ENCODE data around the gene PLD4.
A peak's percentile ranks its signal among the peaks of the same experiment; 100 is the strongest.

Gene PLD4

GRCh38 chr14:104929268-104930230, 4.9 kb downstream of the PLD4 start:
- DNase-seq = no peak

DNA sequence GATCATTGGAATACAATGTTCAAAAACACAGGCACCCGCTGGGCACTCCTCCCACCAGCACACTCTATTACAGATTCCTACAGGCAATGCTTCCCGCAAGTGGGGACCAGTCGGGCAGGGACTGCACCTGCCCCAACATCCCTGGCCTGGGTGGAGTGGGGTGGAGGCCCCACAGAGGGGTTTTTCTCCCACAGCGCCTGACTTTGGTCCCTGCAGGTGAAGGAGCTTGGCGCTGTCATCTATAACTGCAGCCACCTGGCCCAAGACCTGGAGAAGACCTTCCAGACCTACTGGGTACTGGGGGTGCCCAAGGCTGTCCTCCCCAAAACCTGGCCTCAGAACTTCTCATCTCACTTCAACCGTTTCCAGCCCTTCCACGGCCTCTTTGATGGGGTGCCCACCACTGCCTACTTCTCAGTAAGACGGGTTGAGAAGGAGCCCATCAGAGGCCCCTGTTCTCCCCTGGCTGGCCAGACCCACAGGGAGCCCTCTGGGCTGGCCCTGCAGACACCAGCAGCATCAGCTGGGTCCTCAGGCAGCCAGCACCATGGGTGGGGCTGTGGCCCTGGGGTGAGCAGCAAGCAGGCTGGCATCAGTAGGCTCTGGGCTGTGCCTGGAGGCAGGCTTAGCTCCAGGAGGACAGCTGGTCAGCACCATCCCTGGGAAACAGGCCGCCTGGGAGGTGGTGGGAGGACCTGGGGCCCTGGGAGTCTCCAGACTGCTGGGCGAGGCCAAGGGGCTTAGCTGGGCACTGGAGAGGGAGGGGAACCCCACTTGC, 6.0 kb downstream of the PLD4 start:
- no peak for DNase-seq

GRCh38 chr14:104931304-104931770, 6.7 kb downstream of the PLD4 start:
- no peak for DNase-seq

DNA sequence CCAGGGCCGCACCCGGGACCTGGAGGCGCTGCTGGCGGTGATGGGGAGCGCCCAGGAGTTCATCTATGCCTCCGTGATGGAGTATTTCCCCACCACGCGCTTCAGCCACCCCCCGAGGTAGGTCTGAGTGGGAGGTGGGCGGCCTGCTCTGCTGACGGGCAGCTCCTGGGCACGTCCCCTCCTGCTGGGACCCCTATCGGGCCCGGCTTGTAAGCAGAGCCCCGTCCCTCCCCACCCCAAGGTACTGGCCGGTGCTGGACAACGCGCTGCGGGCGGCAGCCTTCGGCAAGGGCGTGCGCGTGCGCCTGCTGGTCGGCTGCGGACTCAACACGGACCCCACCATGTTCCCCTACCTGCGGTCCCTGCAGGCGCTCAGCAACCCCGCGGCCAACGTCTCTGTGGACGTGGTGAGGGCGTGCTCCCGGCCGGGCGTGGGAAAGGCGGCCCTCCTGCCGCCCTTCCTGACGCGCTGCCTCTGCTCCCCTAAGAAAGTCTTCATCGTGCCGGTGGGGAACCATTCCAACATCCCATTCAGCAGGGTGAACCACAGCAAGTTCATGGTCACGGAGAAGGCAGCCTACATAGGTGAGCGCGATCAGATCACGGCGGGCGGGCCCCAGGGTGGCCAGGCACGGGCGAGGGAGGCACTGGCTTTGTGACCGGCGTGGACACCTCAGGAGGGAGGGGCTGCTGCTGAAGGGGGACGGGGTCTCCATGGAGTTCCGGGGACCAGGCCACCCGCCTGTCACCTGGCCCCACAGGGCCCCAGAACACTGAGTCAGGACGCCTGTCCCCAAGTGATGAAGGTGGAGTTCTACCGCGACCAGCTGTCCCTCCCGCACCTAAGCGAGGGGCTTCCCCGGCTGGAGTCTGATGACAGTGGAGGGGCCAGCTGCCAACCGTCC, 7.3 kb downstream of the PLD4 start:
- no peak for DNase-seq

- peak; percentile 97 for DNase-seq
These were observed 8.3 kb downstream of the PLD4 start for GRCh38 chr14:104932676-104933631.

DNA sequence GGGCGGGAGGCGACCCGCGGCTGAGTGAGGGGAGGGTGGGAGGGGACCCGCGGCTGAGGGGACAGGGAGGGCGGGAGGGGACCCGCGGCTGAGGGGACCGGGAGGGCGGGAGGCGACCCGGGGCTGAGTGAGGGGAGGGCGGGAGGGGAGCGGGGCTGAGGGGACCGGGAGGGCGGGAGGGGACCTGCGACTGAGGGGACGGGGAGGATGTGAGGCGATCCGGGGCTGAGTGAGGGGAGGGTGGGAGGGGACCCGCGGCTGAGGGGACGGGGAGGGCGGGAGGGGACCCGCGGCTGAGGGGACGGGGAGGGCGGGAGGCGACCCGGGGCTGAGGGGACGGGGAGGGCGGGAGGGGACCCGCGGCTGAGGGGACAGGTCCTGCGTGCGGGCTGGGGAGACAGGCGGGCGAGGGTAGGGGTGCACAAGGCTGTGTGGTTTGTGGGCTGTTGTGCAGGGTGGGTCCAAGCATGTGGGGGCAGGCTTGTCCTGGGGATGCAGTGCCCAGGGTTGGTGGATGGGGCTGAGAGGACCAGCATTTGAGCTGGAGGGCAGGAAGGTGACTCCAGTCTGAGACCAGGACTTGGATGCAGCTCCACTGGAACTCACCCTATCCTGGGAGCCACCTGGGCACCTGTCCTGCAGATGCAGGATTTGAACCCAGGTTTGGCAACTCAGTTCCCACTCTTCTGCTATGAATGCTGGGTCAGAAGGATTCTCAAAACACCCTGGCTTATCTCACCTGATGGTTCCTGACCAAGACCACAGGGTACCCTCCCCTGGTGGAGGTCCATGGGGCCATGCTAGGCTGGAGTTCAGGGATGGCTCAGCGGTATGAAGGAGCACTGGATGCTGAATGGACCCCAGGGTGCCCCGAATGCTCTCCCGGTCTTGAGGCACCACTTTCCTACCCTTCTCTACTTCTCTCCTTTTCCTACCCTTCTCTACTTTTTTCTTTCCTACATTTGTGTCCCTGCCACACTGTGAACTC, 9.4 kb downstream of the PLD4 start:
- no peak for DNase-seq

GRCh38 chr14:104935026-104935650, 10.5 kb downstream of the PLD4 start:
- DNase-seq = no peak

DNA sequence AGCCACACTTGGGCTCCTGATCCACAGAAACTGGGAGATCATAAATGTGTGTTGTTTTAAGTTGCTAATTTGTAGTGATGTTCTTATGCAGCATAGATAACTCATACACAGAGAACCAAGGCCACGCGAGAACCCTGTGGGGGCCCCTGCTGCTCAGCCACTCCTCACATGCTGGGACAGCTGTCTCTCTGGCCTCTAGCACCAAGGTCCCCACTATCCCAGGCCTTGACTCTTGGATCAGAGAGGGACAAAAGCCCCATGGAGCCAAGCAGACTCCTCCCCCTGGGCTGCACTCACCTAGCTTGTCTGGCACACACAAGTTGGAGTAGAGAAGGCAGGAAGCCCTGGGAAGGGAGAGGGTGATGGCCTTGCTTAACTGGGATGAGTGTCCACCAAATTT, 11.3 kb downstream of the PLD4 start:
- no peak for DNase-seq

DNA sequence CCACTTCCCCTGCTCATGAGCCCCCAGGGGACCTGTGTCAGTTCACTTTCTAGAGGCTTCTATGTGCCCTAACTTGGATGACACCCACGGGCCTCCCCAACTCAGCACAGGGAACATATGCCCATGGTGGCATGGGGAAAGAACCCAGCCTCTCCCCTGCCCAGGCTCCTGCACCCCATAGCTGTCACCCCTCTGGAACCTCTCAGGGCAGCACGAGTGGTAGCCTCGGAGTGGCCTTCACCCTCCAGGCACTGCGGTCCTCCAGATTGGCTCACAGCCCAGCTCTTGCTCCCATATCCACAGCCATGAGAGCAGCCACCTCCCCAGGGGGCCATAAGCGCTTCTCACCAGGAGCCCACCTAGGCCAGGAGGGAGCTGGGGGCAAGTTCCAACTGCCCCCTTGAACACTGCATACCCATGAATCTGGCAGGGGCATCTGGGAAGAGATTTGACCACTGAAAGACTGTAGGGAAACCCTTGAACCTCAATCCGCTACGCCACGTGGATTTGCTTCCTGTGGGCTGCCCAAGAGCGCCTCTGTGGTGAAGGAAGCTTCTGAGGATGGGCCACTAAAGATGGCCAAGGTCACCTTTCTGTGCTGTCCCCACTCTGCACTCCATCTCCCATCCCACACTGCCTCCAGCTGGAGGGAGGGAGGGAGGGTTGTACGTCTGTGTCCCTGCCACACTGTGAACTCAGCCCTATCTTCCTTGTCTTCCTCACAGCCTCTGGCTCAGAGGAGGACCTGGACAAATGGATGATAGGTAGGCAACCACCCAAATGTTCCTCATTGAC, 11.9 kb downstream of the PLD4 start:
- no peak for DNase-seq

DNA sequence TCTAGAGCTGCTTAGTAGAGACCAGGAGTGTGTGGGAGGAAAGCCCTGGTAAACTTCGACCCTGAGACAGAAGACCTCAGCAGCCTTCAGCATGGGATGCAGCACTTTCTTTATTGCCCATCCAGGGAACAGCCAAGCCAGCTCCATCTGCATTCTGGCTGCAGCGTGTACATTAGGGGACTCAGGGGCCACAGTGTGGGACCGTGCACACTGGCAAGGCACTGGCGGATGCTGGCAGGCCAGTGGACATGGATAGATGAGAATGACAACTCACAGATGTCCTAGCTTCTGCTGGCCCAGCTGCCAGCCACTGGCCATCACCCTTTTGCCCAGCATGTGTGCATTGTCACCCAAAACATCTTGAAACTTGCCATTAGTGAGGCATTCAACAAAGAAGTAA, 12.5 kb downstream of the PLD4 start:
- no peak for DNase-seq

DNA sequence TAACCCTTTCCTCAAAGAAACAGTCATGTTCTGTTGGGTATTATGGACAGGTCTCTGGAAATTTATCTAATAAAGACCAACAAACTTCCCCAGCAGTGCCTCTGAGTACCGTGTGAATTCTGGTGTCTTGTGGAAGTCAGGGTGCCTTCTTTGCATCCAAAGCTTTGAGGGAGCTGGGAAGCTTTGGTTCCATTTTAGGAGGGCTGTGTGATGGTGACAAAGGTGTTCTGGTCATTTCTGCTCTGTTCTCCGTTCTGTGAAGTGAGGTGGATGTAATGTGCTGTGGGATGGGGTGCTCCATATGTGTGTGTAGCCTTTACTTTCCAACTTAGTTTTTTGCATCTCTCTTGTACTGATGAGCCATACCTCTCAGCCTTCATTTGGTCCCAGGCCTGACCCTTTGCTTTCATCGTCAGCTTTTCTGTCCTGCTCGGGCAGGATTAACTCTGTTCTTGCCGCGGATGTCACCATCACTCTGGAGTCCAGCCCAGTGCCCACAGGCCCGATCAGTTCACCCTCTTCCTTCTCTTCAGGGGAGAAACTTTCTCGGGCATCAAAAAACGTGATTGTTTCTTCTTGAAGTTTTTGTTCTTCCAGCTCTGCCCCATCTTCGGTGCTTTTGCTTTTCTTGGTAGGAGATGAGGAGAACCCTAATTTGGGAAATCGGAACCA, 13.2 kb downstream of the PLD4 start:
- no peak for DNase-seq

- DNase-seq = no peak
These were observed 13.8 kb downstream of the PLD4 start for GRCh38 chr14:104938436-104938835.

DNA sequence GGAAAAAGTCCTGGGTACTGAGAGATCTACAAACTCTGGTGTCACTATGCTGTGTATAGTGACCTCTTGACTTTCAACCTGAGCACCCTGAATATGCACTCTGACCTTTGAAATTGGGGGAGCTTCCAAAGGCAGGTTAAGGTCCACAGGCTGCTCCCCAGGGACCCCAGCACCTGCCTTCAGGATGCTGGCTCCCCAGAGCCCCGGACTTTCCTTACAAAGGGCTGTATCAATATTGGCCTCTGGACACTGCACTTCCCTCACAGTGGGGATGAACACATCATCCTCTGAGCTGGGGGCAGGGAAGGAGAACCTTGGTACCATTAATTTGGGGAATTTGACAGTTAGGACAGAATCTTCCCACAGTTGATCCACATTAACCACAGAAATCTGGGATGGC, 14.3 kb downstream of the PLD4 start:
- DNase-seq = no peak

- no peak for DNase-seq
These were observed 15.2 kb downstream of the PLD4 start for GRCh38 chr14:104939666-104940410.

DNA sequence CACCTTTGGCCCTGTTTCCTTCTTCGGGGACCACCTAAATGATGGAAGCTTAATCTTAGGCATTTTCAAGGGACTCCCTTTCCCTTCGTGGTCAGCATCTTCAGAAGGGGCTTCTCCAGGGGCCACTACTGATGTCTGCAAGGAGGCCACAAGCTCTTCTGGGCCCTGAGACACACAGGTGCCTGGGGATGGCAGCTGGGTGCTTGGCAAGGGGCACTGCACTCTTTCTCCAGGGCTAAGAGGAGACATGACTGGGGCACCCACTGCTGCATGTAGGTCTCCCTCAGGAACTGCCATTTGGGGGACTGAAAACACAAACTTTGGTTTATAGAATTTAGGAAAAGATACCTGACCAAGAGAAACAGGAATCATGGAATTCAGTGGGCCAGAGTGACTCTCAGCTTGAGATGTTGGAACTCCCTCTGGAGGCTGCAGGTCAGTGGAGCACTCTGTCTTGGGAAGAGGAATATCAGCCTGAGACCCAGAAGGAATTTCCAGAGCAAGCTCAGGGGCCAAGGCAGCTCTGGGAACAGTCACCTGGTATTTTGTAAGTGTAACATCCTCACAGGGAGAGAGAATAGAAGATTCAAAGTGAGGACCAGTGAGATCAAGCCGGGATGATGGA, 16.0 kb downstream of the PLD4 start:
- DNase-seq = no peak

DNA sequence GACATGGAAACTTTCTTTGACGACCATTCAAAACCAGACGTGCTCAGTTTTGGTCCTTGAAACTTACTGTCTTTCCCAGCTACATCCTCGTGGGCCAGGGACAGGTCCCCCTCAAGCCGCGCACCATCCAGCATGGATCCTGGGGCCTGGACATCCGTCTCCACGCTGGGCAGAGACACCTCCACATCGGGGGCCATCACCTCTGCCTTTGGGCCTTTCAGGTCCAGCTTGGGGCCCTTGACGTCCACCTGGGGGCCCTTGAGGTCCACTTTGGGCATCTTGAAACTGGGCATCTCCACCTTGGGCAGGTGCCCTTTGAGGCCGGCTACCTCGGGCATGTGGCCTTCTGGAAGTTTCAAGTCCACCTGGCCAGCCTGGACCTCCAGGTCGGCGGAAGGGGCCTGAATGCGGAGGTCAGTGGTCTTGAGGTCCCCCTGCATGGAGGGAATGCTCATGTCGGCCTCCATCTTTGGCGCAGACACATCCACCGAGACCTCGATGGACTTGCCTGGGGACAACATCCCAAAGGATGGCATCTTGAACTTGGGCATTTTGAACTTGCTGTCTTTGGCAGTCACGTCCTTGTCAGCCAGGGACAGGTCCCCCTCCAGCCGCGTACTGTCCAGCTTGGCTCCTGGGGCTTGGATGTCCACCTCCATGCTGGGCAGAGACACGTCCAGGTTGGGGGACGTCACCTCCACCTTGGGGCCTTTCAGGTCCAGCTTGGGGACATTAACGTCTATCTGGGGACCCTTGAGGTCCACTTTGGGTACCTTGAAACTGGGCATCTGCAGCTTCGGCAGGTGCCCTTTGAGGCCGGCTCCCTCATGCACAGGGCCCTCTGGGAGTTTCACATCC, 17.1 kb downstream of the PLD4 start:
- DNase-seq = no peak
